ENCODE results near the gene ALKBH3. TPM values are rescaled to one million over a fixed set of nuclear protein-coding genes. Genes with fewer than 3 reads are reported as not detected.

The ALKBH3 gene
- total and polyA plus RNA-seq, 2 donors (not counting 3 experiments of a cell fraction or from before 2014, with no cell fraction given): 28.0 to 34.7 TPM

DNA sequence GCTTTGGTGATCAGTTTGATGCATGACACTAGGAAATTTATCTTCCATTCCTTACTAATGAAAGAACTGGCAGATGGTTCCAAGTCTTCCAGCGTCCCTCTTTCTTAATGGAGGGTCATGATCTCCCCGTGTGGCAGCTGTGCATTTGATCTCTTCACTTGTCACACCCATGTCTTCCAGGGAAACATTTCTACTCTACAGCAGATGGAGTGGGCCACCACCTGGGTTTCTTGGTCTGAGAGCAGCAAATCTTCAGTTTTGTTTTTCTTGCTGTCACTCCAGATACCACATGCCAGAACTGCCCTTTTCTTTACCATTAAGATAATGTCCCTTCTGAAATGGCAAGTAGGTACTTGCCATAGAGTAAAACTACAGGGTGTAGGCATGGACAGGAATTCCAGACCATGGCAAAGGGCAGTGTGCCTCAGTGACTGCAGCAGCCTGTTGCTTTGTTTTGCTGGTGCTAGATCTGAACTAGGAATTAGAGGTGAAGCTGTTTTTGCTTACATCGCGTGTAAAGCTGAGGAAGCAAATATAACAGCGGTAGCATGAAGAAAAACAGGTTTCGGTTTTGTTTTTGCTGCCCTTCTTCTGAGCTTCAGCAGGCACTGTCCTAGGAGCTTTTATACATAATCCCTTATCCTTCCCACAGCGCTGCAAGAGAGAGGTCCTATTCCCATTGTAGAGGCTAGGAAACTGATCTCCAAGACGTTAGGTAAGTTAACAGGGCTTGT, 41.1 kb downstream of the ALKBH3 start:
- H3K27me3 ChIP-seq (ENCODE audit: control insufficient read depth in 2 of 2, insufficient read depth in 2 of 2, low read length in 2 of 2): no peaks in the 10 kb centered on the region
- no TSS peak for BruUV-seq (replicated peaks)
- H3K27ac ChIP-seq (ENCODE audit: insufficient read depth, low read depth, low read length): peak overlapping the region; percentile 75
- H3K9me3 ChIP-seq (replicated peaks; ENCODE audit: control insufficient read depth, insufficient read depth, low read length): no peaks in the 10 kb centered on the region
- DNase-seq (ENCODE audit: low read depth, low spot score) (no peak), FAIRE-seq (no peak)
- POLR2A ChIA-PET: interaction anchor here (2.5 kb wide), 1 partner anchor 21 kb away, joined by 8 read pairs; the partner anchor contains the start of gene C11orf96
- dilution Hi-C loops (cut with MboI; ENCODE audit: extremely low pct_ligation_motif_present, low sequenced_read_pairs) (no loop called here), intact Hi-C loops (cut with micrococcal nuclease) (loop anchor here (2.0 kb wide), 1 partner anchor 21 kb away; the partner anchor contains the start of gene C11orf96)
- peaks cover 0 to 3% of the 10 kb centered on the region in 2 experiments for H3K36me3 ChIP-seq (ENCODE audit: control insufficient read depth in 2 of 2, extremely low read depth in 1 of 2, insufficient read depth in 2 of 2, low read length in 2 of 2)
- H3K9ac ChIP-seq (replicated peaks; ENCODE audit: extremely low read depth, insufficient read depth, low read length): no peak overlapping the region
- no peaks in the 10 kb centered on the region for H4K20me1 ChIP-seq (replicated peaks; ENCODE audit: control insufficient read depth, extremely low read depth, insufficient read depth, low read length)
- TF ChIP-seq GATA2 (IDR thresholded peaks at IDR 0.05; ENCODE audit: insufficient read depth, insufficient read length, low read depth, low read length) (no peak), POLR2A (IDR thresholded peaks at IDR 0.05; ENCODE audit: low read depth, low read length) (no peak), JUN (IDR thresholded peaks at IDR 0.05; ENCODE audit: borderline replicate concordance, insufficient read depth, insufficient read length, low read depth) (no peak), MYC (IDR thresholded peaks at IDR 0.05; ENCODE audit: low read depth, low read length) (no peak), FOS (IDR thresholded peaks at IDR 0.05; ENCODE audit: borderline replicate concordance, insufficient read depth, low read length) (no peak), POLR2AphosphoS5 (IDR thresholded peaks at IDR 0.05; ENCODE audit: insufficient read depth, low read depth, low read length) (no peak), EZH2 (IDR thresholded peaks at IDR 0.05; ENCODE audit: borderline replicate concordance, low read depth, low read length, severe bottlenecking) (no peak)
- TF ChIP-seq, protein P1, sequence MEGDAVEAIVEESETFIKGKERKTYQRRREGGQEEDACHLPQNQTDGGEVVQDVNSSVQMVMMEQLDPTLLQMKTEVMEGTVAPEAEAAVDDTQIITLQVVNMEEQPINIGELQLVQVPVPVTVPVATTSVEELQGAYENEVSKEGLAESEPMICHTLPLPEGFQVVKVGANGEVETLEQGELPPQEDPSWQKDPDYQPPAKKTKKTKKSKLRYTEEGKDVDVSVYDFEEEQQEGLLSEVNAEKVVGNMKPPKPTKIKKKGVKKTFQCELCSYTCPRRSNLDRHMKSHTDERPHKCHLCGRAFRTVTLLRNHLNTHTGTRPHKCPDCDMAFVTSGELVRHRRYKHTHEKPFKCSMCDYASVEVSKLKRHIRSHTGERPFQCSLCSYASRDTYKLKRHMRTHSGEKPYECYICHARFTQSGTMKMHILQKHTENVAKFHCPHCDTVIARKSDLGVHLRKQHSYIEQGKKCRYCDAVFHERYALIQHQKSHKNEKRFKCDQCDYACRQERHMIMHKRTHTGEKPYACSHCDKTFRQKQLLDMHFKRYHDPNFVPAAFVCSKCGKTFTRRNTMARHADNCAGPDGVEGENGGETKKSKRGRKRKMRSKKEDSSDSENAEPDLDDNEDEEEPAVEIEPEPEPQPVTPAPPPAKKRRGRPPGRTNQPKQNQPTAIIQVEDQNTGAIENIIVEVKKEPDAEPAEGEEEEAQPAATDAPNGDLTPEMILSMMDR (IDR thresholded peaks at IDR 0.05; ENCODE audit: extremely low read depth in 1 of 2, insufficient read depth in 1 of 2, low read depth in 1 of 2, low read length in 2 of 2): no peak
- TF ChIP-seq, protein P2, sequence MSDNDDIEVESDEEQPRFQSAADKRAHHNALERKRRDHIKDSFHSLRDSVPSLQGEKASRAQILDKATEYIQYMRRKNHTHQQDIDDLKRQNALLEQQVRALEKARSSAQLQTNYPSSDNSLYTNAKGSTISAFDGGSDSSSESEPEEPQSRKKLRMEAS (IDR thresholded peaks at IDR 0.05; ENCODE audit: insufficient read depth, insufficient read length): no peak
- no peak overlapping the region for H3K4me2 ChIP-seq (ENCODE audit: insufficient read depth, low read length)
- no peak overlapping the region for H2AFZ ChIP-seq (ENCODE audit: low read depth, low read length)
- no peaks in the 10 kb centered on the region for H3K79me2 ChIP-seq (ENCODE audit: control insufficient read depth, insufficient read depth, low read length)
- no peaks in the 10 kb centered on the region for H3K9me1 ChIP-seq (replicated peaks; ENCODE audit: control insufficient read depth, extremely low read depth, insufficient read depth, low read length)
- CTCF ChIA-PET: interaction anchor here (1.2 to 8.0 kb wide), 5 partner anchors 9 to 33 kb away, joined by 3 to 43 read pairs (median 8); partner anchors contain the start of gene C11orf96
- H3K4me3 ChIP-seq (replicated peaks in 1 of 3; ENCODE audit: insufficient read depth in 1 of 3, low read depth in 1 of 3, low read length in 3 of 3): no peak overlapping the region
- H3K4me1 ChIP-seq (ENCODE audit: control insufficient read depth, extremely low read depth, insufficient read depth, low read length): peaks cover 45% of the 10 kb centered on the region

Measured in endothelial cell of umbilical vein (primary cell).